ENCODE data around the gene ITCH.

GRCh38 chr20:34515484-34516246 is 152.6 kb downstream of the ITCH start:
- no peak for TF ChIP-seq CTCF (IDR thresholded peaks at IDR 0.05)
- peak; percentile 56; the same call in 1 of the 2 replicates for TF ChIP-seq POLR2AphosphoS5 (IDR thresholded peaks at IDR 0.05; ENCODE audit: low read depth, low read length)
- TF ChIP-seq REST (IDR thresholded peaks at IDR 0.05; ENCODE audit: insufficient read depth in 1 of 2, low read depth in 2 of 2, low read length in 1 of 2): no peak
- no peak for TF ChIP-seq TCF7L2 (IDR thresholded peaks at IDR 0.05; ENCODE audit: low read depth, low read length)
- TF ChIP-seq SIN3A (IDR thresholded peaks at IDR 0.05; ENCODE audit: borderline replicate concordance, insufficient read depth, low read depth, low read length): no peak
